Myocyte (in vitro differentiated cells): ENCODE results near the gene PITX1. TPM values are rescaled to one million over a fixed set of nuclear protein-coding genes. Genes with fewer than 3 reads are reported as not detected.
"Not testable (repeated sequence)": the region's sequence is repeated elsewhere in the genome, so short reads cannot be mapped to it uniquely, and the experiment has no call there.

Experiments
- DNase-seq: peaks from one replicate; pipeline ENCODE4 v3.0.0-alpha.2; 2012; ENCODE audit warnings: low read depth
- total RNA-seq: library from RNA; depleted of rRNA; stranded (reverse); fragments of >200 nt; gene quantifications from 2 replicates; pipeline ENCODE4 v1.2.3, GENCODE V29; 2014

Gene PITX1
- total RNA-seq, 1 donor from 2014 or later: 5.5 TPM

- no peak for DNase-seq
Measured at GRCh38 chr5:135010502-135011354, 23.3 kb downstream of the PITX1 start.

- no peak for DNase-seq
Measured at GRCh38 chr5:135009736-135010501, 24.1 kb downstream of the PITX1 start.

GRCh38 chr5:135008981-135009735 is 24.9 kb downstream of the PITX1 start:
- DNase-seq: no peak

- no peak for DNase-seq
Measured at GRCh38 chr5:135008556-135008955, 25.5 kb downstream of the PITX1 start.

GRCh38 chr5:135007749-135008363 is 26.2 kb downstream of the PITX1 start:
- no peak for DNase-seq

- DNase-seq: no peak
Measured at GRCh38 chr5:135007305-135007704, 26.7 kb downstream of the PITX1 start.

- no peak for DNase-seq
Measured at GRCh38 chr5:135005076-135005475, 29.0 kb downstream of the PITX1 start.

GRCh38 chr5:135004376-135004775 is 29.7 kb downstream of the PITX1 start:
- no peak for DNase-seq

GRCh38 chr5:134998068-134998467 is 36.0 kb downstream of the PITX1 start:
- DNase-seq: not testable (repeated sequence)

GRCh38 chr5:134997015-134997414 is 37.0 kb downstream of the PITX1 start:
- DNase-seq: no peak

GRCh38 chr5:134995850-134996402 is 38.1 kb downstream of the PITX1 start:
- DNase-seq: no peak

GRCh38 chr5:134994560-134995156 is 39.4 kb downstream of the PITX1 start:
- DNase-seq: no peak

GRCh38 chr5:134993161-134993560 is 40.9 kb downstream of the PITX1 start:
- DNase-seq: no peak

- no peak for DNase-seq
Measured at GRCh38 chr5:134992148-134992547, 41.9 kb downstream of the PITX1 start.

- DNase-seq: not testable (repeated sequence)
Measured at GRCh38 chr5:134990183-134990582, 43.8 kb downstream of the PITX1 start.

GRCh38 chr5:134989266-134989830 is 44.7 kb downstream of the PITX1 start:
- DNase-seq: peak; percentile 40

- DNase-seq: no peak
Measured at GRCh38 chr5:134982230-134982629, 51.8 kb downstream of the PITX1 start.

GRCh38 chr5:134979416-134979815 is 54.6 kb downstream of the PITX1 start:
- no peak for DNase-seq
